SK-N-SH (cell line): ENCODE results near the gene HS6ST3. TPM values are rescaled to one million over a fixed set of nuclear protein-coding genes. Genes with fewer than 3 reads are reported as not detected.

Experiments used
- CTCF ChIA-PET: fragments of 300-600, 350-600 bp; formaldehyde crosslinking; extraction: SDS; loops from one replicate; lab custom pipeline; 2021; lab: Yijun Ruan, JAX
- POLR2A ChIA-PET: fragments of 350-600 bp; sonication (Branson Sonifier 250); formaldehyde crosslinking; extraction: SDS; loops from one replicate; lab custom pipeline; 2020; ENCODE audit warnings: antibody characterized with exemption, inconsistent platforms; lab: Yijun Ruan, JAX
- DNase-seq: peaks from one replicate; pipeline ENCODE4 v3.0.0; 2012
- H2AFZ ChIP-seq: fragments of 200-600 bp; sonication (generic); 2 replicates; pipeline ENCODE4 v1.8.1; 2016; ENCODE audit warnings: antibody characterized with exemption, mild to moderate bottlenecking, low read depth
- H3F3A ChIP-seq: fragments of 200-600 bp; sonication (generic); replicated peaks from 2 replicates; pipeline ENCODE3; 2016; ENCODE audit warnings: antibody characterized with exemption, mild to moderate bottlenecking; ENCODE audit not compliant: insufficient read depth
- H3K27ac ChIP-seq, 2 experiments: fragments of 200-500 bp in 1 of 2; fragments of 200-600 bp in 1 of 2; sonication (Bioruptor generic) in 1 of 2; sonication (generic), shearing (Covaris generic) in 1 of 2; 2 replicates each; pipeline versions ENCODE4 v1.5.1 to v1.6.1; 2014 to 2016; ENCODE audit warnings: low read depth in 2 of 2, inconsistent platforms in 1 of 2, low read length in 1 of 2, mild to moderate bottlenecking in 1 of 2, mixed read lengths in 1 of 2
- H3K27me3 ChIP-seq: fragments of 200-600 bp; sonication (generic), shearing (Covaris generic); 2 replicates; pipeline ENCODE4 v1.6.1; 2016; ENCODE audit warnings: mixed run types; ENCODE audit not compliant: insufficient read depth
- H3K36me3 ChIP-seq, 2 experiments: fragments of 200-500 bp in 1 of 2; fragments of 200-600 bp in 1 of 2; sonication (Bioruptor generic) in 1 of 2; sonication (generic) in 1 of 2; replicated peaks in 1 of 2; 2 replicates each; pipeline versions ENCODE3 to v1.5.1; 2014 to 2016; ENCODE audit warnings: low read length in 1 of 2, mild to moderate bottlenecking in 1 of 2; ENCODE audit not compliant: insufficient read depth in 2 of 2, control insufficient read depth in 1 of 2
- H3K4me1 ChIP-seq, 2 experiments: fragments of 200-500 bp in 1 of 2; fragments of 200-600 bp in 1 of 2; sonication (Bioruptor generic) in 1 of 2; sonication (generic), shearing (Covaris generic) in 1 of 2; 2 replicates each; pipeline versions ENCODE4 v1.5.1 to v1.6.1; 2014 to 2016; ENCODE audit warnings: low read depth in 1 of 2, low read length in 1 of 2, mixed run types in 1 of 2; ENCODE audit not compliant: insufficient read depth in 2 of 2, control insufficient read depth in 1 of 2
- H3K4me2 ChIP-seq: fragments of 200-600 bp; sonication (generic), shearing (Covaris generic); 2 replicates; pipeline ENCODE4 v1.6.1; 2017; ENCODE audit warnings: mixed run types
- H3K4me3 ChIP-seq, 2 experiments: fragments of 200-500 bp in 1 of 2; fragments of 200-600 bp in 1 of 2; sonication (Bioruptor generic) in 1 of 2; sonication (generic), shearing (Covaris generic) in 1 of 2; 2 replicates each; pipeline versions ENCODE4 v1.5.1 to v1.8.1; 2014 to 2016; ENCODE audit warnings: low read depth in 2 of 2, inconsistent platforms in 1 of 2, low read length in 1 of 2, mild to moderate bottlenecking in 1 of 2, mixed read lengths in 1 of 2, moderate library complexity in 1 of 2
- H3K79me2 ChIP-seq: fragments of 200-600 bp; sonication (generic); 2 replicates; pipeline ENCODE4 v1.8.1; 2017; ENCODE audit warnings: mild to moderate bottlenecking; ENCODE audit not compliant: insufficient read depth
- H3K9ac ChIP-seq: fragments of 200-600 bp; sonication (generic); 2 replicates; pipeline ENCODE4 v1.6.1; 2017; ENCODE audit warnings: mixed run types
- H3K9me2 ChIP-seq: fragments of 200-600 bp; sonication (generic); 2 replicates; pipeline ENCODE4 v1.6.1; 2017; ENCODE audit warnings: mixed run types
- H3K9me3 ChIP-seq: fragments of 200-600 bp; sonication (generic); 2 replicates; pipeline ENCODE4 v1.6.1; 2017; ENCODE audit warnings: mixed run types, mild to moderate bottlenecking, moderate library complexity
- H4K20me1 ChIP-seq: fragments of 200-600 bp; sonication (generic); 2 replicates; pipeline ENCODE4 v1.6.1; 2017; ENCODE audit warnings: mild to moderate bottlenecking, mixed run types; ENCODE audit not compliant: insufficient read depth
- CHD2 ChIP-seq: fragments of 150-350 bp; IDR thresholded peaks from 2 replicates; pipeline ENCODE4 v1.6.1; 2018; ENCODE audit warnings: low read length; ENCODE audit not compliant: partially characterized antibody
- EP300 ChIP-seq, 2 experiments: IDR thresholded peaks; 2 replicates each; pipeline versions ENCODE4 v1.4.0 to v1.6.1; 2012; ENCODE audit warnings: borderline replicate concordance in 1 of 2, low read depth in 1 of 2, low read length in 1 of 2
- EZH2phosphoT487 ChIP-seq: fragments of 200-600 bp; sonication (generic); IDR thresholded peaks from 2 replicates; pipeline ENCODE4 v1.6.1; 2017; ENCODE audit warnings: low read depth, mixed run types, mild to moderate bottlenecking, antibody characterized with exemption, moderate library complexity, borderline replicate concordance
- FOSL2 ChIP-seq: IDR thresholded peaks from 2 replicates; pipeline ENCODE4 v1.4.0; 2012; ENCODE audit warnings: low read depth, mild to moderate bottlenecking, moderate library complexity, borderline replicate concordance
- FOXM1 ChIP-seq: IDR thresholded peaks from 2 replicates; pipeline ENCODE4 v1.4.0; 2012; ENCODE audit warnings: low read depth, mild to moderate bottlenecking
- GABPA ChIP-seq: IDR thresholded peaks from 2 replicates; pipeline ENCODE4 v1.4.0; 2012; ENCODE audit warnings: low read depth, mild to moderate bottlenecking
- GATA2 ChIP-seq: sonication (generic); formaldehyde crosslinking; IDR thresholded peaks from 2 replicates; pipeline ENCODE4 v1.5.0; 2020; ENCODE audit warnings: mild to moderate bottlenecking, missing genetic modification reagents
- JUND ChIP-seq: IDR thresholded peaks from 2 replicates; pipeline ENCODE4 v1.4.0; 2012
- MEF2A ChIP-seq: IDR thresholded peaks from 2 replicates; pipeline ENCODE4 v1.4.0; 2012; ENCODE audit warnings: low read depth, borderline replicate concordance
- MXI1 ChIP-seq: IDR thresholded peaks from 2 replicates; pipeline ENCODE4 v1.6.1; 2012; ENCODE audit warnings: mild to moderate bottlenecking, low read depth, low read length, improper control_type of control experiment
- POLR2AphosphoS5 ChIP-seq: IDR thresholded peaks from 2 replicates; pipeline ENCODE4 v1.6.1; 2012; ENCODE audit warnings: low read depth, low read length
- RCOR1 ChIP-seq: fragments of 150-350 bp; IDR thresholded peaks from 2 replicates; pipeline ENCODE4 v1.6.1; 2017; ENCODE audit warnings: antibody characterized with exemption, low read length
- RFX5 ChIP-seq: IDR thresholded peaks from 2 replicates; pipeline ENCODE4 v1.6.1; 2012; ENCODE audit warnings: mild to moderate bottlenecking, improper control_type of control experiment, low read length
- TAF1 ChIP-seq: IDR thresholded peaks from 2 replicates; pipeline ENCODE4 v1.6.1; 2012; ENCODE audit warnings: low read depth, mild to moderate bottlenecking, low read length, moderate library complexity, borderline replicate concordance
- TCF12 ChIP-seq: IDR thresholded peaks from 2 replicates; pipeline ENCODE4 v1.4.0; 2012
- USF1 ChIP-seq: IDR thresholded peaks from 2 replicates; pipeline ENCODE4 v1.4.0; 2012; ENCODE audit warnings: low read depth, borderline replicate concordance
- USF2 ChIP-seq: fragments of 150-350 bp; IDR thresholded peaks from 2 replicates; pipeline ENCODE4 v1.6.1; 2017; ENCODE audit warnings: antibody characterized with exemption, low read length, low read depth, borderline replicate concordance
- WGBS: methylation state at CpG from one replicate; pipeline ENCODE4 v1.1.6; 2017; ENCODE audit warnings: low lambda C conversion rate; 5-methylcytosine and 5-hydroxymethylcytosine counted together
- polyA plus RNA-seq, 3 experiments: library from polyadenylated mRNA; depleted of rRNA; stranded (reverse); fragments of >200 nt; gene quantifications; 2 replicates each; pipeline ENCODE4 v1.2.3, GENCODE V29; 2012
- TF ChIP-seq, protein P1 (sequence below): fragments of 150-350 bp; IDR thresholded peaks from 2 replicates; pipeline ENCODE4 v1.6.1; 2016; ENCODE audit warnings: mild to moderate bottlenecking, low read depth, low read length

Gene HS6ST3
- polyA plus RNA-seq, 1 of the 3 experiments (the other 2 are of a cell fraction), result under 0.01 TPM

GRCh38 chr13:96871469-96871868, 781.6 kb downstream of the HS6ST3 start:
- no peak overlapping the region for H3K9ac ChIP-seq
- 10% methylated on average over 2 of the region's 2 CpGs for WGBS
- no peaks in the 10 kb centered on the region for H4K20me1 ChIP-seq
- H3K4me1 ChIP-seq, result no peaks in the 10 kb centered on the region
- H3F3A ChIP-seq, result no peaks in the 10 kb centered on the region
- H3K79me2 ChIP-seq, result no peaks in the 10 kb centered on the region
- no peaks in the 10 kb centered on the region for H3K27me3 ChIP-seq
- DNase-seq, result no peak
- ChIA-PET POLR2A (no interaction called here), CTCF (interaction anchor here (2.3 kb wide), 1 partner anchor 54 kb away, joined by 8 read pairs; no protein-coding TSS in a partner anchor)
- H3K9me2 ChIP-seq, result no peaks in the 10 kb centered on the region
- TF ChIP-seq TAF1, result no peak
- TF ChIP-seq EZH2phosphoT487, result no peak
- no peak for TF ChIP-seq CHD2
- TF ChIP-seq EP300 (IDR thresholded peaks at IDR 0.05; ENCODE audit: borderline replicate concordance in 1 of 2, low read depth in 1 of 2, low read length in 1 of 2), result no peak
- TF ChIP-seq USF1, result no peak
- TF ChIP-seq MXI1, result no peak
- no peak for TF ChIP-seq MEF2A
- TF ChIP-seq, protein P1, sequence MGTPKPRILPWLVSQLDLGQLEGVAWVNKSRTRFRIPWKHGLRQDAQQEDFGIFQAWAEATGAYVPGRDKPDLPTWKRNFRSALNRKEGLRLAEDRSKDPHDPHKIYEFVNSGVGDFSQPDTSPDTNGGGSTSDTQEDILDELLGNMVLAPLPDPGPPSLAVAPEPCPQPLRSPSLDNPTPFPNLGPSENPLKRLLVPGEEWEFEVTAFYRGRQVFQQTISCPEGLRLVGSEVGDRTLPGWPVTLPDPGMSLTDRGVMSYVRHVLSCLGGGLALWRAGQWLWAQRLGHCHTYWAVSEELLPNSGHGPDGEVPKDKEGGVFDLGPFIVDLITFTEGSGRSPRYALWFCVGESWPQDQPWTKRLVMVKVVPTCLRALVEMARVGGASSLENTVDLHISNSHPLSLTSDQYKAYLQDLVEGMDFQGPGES, result no peak
- TF ChIP-seq POLR2AphosphoS5, result no peak
- no peak overlapping the region for H2AFZ ChIP-seq
- no peaks in the 10 kb centered on the region for H3K36me3 ChIP-seq
- no peak overlapping the region for H3K4me2 ChIP-seq
- H3K27ac ChIP-seq, result no peak overlapping the region
- H3K9me3 ChIP-seq, result no peaks in the 10 kb centered on the region
- H3K4me3 ChIP-seq, result no peak overlapping the region

GRCh38 chr13:96880419-96880818, 790.5 kb downstream of the HS6ST3 start:
- H3K4me1 ChIP-seq, result no peaks in the 10 kb centered on the region
- H3K4me2 ChIP-seq, result no peak overlapping the region
- H3K79me2 ChIP-seq, result no peaks in the 10 kb centered on the region
- no peak overlapping the region for H3K4me3 ChIP-seq
- no peaks in the 10 kb centered on the region for H3K27me3 ChIP-seq
- H3F3A ChIP-seq, result no peaks in the 10 kb centered on the region
- DNase-seq, result no peak
- ChIA-PET POLR2A (no interaction called here), CTCF (no interaction called here)
- H3K9me2 ChIP-seq, result no peaks in the 10 kb centered on the region
- no peak overlapping the region for H2AFZ ChIP-seq
- H3K36me3 ChIP-seq, result no peaks in the 10 kb centered on the region
- H3K9me3 ChIP-seq, result no peaks in the 10 kb centered on the region
- H3K9ac ChIP-seq, result no peak overlapping the region
- no peaks in the 10 kb centered on the region for H4K20me1 ChIP-seq
- TF ChIP-seq, protein P1, result no peak
- no peak for TF ChIP-seq USF2
- no peak for TF ChIP-seq TCF12
- TF ChIP-seq RFX5, result no peak
- no peak for TF ChIP-seq FOXM1
- TF ChIP-seq GATA2, result no peak
- TF ChIP-seq EZH2phosphoT487, result no peak
- TF ChIP-seq JUND, result no peak
- no peak for TF ChIP-seq GABPA
- TF ChIP-seq FOSL2, result no peak
- no peak for TF ChIP-seq CHD2
- no peak for TF ChIP-seq RCOR1
- TF ChIP-seq TAF1, result no peak
- H3K27ac ChIP-seq, result no peak overlapping the region
